NB4 (cell line): Measurements from ENCODE around the gene ARFIP2.

Source experiments
- CTCF ChIP-seq: IDR thresholded peaks from one replicate; pipeline ENCODE4 v1.5.1; 2012; ENCODE audit warnings: low read depth, low read length
- MAX ChIP-seq: IDR thresholded peaks from 2 replicates; pipeline ENCODE4 v1.6.1; 2011; ENCODE audit warnings: low read depth, low read length
- POLR2A ChIP-seq: IDR thresholded peaks from 2 replicates; pipeline ENCODE4 v1.6.1; 2011; ENCODE audit warnings: mild to moderate bottlenecking; ENCODE audit not compliant: insufficient read length; ENCODE audit errors: extremely low read depth

- TF ChIP-seq MAX (no peak), CTCF (no peak), POLR2A (no peak)
Observed at GRCh38 chr11:6469599-6469998, 11.5 kb downstream of the ARFIP2 start.
